Stimulated activated memory B cell treated with anti-CD40 and anti-IgM and Interleukin-4, amounts not matched to agents 10 μg/mL and 1 μg/mL and 100 μg/mL, for 72 hours (primary cell): ENCODE results near the gene CLIP1.

Source experiments
- ATAC-seq: fragments of 150-1000 bp; cut with Tn5 transposase; 2 replicates; pipeline ENCODE4 v1.10.0; 2021
- H3K27ac Mint-ChIP-seq: one replicate; pipeline ENCODE4 v1.8.0; 2022; ENCODE audit warnings: mild to moderate bottlenecking, mixed read lengths
- H3K27me3 Mint-ChIP-seq: one replicate; pipeline ENCODE4 v1.8.0; 2022; ENCODE audit warnings: mixed read lengths
- H3K36me3 Mint-ChIP-seq: one replicate; pipeline ENCODE4 v1.8.0; 2022; ENCODE audit warnings: mixed read lengths
- H3K4me1 Mint-ChIP-seq: one replicate; pipeline ENCODE4 v1.8.0; 2022; ENCODE audit warnings: mixed read lengths
- H3K4me3 Mint-ChIP-seq: one replicate; pipeline ENCODE4 v1.8.0; 2022; ENCODE audit warnings: mild to moderate bottlenecking, moderate library complexity, mixed read lengths
- H3K9me3 Mint-ChIP-seq: one replicate; pipeline ENCODE4 v1.8.0; 2022; ENCODE audit warnings: mixed read lengths

CLIP1 gene

DNA sequence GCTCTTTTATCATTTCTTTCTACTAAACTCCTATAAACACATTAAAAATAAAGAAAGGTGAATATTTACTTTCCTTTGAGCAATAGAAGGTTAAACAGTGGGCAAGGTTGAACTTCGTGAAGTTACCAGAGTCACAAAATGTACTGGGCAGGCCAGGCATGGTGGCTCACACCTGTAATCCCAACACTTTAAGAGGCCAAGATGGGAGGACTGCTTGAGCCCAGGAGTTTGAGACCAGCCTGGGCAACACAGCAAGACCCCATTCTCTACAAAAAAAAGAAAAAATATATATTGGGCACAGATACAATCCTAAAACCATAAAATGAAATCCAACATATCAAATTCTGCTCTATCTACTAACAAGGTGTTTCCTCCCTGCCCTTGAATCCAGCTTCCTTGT, 95.5 kb downstream of the CLIP1 start:
- peaks cover 43% of the 10 kb centered on the region for H3K36me3 Mint-ChIP-seq
- H3K4me1 Mint-ChIP-seq, result no peaks in the 10 kb centered on the region
- no peaks in the 10 kb centered on the region for H3K27me3 Mint-ChIP-seq
- no peak overlapping the region for H3K27ac Mint-ChIP-seq
- no peaks in the 10 kb centered on the region for H3K9me3 Mint-ChIP-seq
- ATAC-seq, result no peak
- H3K4me3 Mint-ChIP-seq, result no peak overlapping the region

DNA sequence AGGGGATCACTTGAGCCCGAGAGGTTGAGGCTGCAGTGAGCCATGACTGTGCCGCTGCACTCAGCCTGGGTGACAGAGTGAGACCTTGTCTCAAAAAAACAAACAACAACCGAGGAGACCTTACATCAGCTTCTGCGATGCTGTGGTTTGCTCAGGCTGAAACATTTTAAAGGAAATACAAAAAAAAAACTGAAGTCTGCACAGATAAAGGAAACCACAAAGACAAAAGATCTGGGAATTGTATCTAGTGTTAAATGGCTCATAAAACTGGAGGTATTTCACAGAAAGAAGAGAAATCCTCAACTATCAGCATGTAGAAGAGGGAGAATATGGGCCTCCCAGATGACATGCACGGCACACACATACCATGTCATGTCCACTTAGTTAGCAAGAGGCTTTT, 95.9 kb downstream of the CLIP1 start:
- H3K4me1 Mint-ChIP-seq, result no peaks in the 10 kb centered on the region
- peaks cover 44% of the 10 kb centered on the region for H3K36me3 Mint-ChIP-seq
- ATAC-seq, result no peak
- H3K4me3 Mint-ChIP-seq, result no peak overlapping the region
- H3K27ac Mint-ChIP-seq, result no peak overlapping the region
- no peaks in the 10 kb centered on the region for H3K27me3 Mint-ChIP-seq
- H3K9me3 Mint-ChIP-seq, result no peaks in the 10 kb centered on the region

DNA sequence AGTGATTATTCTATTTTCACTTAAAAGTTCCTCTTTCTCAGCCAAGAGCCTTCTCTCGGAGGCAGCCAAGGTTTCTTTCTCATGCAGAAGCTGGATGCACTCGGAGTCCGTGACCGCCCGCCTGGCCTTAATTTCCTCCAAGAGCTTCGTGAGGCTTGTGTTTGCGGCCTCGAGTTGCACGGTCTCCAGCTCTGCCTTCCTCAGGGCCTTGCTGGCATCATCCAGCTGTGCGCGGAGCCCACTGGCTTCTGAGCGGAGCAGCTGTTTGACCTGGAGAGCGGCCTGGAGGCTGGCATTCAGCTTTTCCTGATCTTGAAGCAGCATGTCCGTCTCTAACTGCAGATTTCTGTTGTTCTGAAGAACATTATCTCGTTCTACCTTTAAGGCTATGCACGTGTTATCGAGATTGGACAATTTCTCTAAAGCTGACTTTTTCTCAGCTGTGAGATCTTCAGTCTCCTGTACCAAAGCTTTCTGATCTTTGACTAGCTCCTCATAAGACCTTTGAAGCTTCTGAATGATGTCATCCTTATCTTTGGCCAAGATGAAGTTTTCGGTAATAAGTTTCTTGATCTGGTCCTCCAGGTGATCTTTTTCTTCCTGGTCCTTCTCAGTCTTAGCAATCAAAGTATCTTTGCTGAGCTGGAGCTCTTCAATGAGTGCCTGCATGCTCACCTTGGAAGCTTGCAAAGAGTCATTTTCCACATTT, 99.0 kb downstream of the CLIP1 start:
- ATAC-seq, result no peak
- Mint-ChIP-seq H3K4me3 (no peak overlapping the region), H3K9me3 (no peaks in the 10 kb centered on the region), H3K4me1 (no peaks in the 10 kb centered on the region), H3K36me3 (peaks cover 46% of the 10 kb centered on the region), H3K27ac (no peak overlapping the region), H3K27me3 (no peaks in the 10 kb centered on the region)

- no peak for ATAC-seq
- Mint-ChIP-seq H3K9me3 (no peaks in the 10 kb centered on the region), H3K27me3 (no peaks in the 10 kb centered on the region), H3K4me3 (no peak overlapping the region), H3K27ac (no peak overlapping the region), H3K36me3 (peaks cover 47% of the 10 kb centered on the region), H3K4me1 (no peaks in the 10 kb centered on the region)
These were observed 100.0 kb downstream of the CLIP1 start for GRCh38 chr12:122322501-122322900.

DNA sequence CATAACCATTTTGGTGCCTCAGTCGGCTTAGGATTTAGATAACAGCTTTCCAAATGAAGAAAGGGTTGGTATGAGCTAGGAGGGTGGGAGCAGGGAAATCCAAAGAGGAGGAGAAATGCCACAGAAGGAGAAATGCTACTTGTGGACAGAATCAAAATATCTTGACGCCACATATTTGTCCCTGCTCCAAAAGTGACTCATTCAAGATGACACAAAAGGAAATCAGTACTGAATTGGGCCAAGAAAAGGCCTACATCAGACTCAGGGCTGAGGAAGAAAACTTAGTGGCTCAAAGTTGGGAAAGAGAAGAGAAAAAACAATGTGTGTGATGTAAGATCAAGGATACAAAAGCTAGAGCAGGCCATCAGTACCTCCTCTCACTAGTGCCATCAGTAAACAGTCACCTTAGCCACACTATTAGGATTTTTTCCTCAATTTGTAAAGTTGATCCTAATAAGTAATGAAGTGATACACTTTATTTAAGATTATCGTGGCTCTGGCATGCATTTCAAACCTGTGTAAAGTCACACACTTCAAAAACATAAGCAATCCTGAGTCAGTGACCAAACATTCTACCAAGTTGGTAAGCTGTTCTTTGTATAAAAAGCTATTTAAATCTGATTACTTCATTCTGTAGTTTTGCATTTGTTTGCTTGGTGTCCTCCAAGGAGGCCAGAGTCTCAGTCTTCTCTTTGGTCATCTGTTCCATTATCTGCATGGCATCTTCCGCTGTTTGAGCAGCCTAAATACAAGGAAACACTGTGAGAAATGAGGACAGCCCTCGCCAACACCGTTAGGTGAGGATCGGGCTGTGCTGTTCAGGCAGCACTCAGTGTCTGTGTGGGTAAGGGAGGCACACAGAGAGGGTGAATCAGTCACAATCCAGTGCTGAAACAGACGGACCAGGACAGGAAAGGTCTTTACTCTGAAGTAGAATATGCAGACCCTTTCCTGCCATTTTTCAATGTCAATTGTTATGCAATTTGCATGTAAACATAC, 103.6 kb downstream of the CLIP1 start:
- Mint-ChIP-seq H3K9me3 (no peaks in the 10 kb centered on the region), H3K4me1 (no peaks in the 10 kb centered on the region), H3K27me3 (no peaks in the 10 kb centered on the region), H3K27ac (no peak overlapping the region), H3K4me3 (no peak overlapping the region), H3K36me3 (peaks cover 61% of the 10 kb centered on the region)
- no peak for ATAC-seq

GRCh38 chr12:122312926-122313325, 109.5 kb downstream of the CLIP1 start:
- H3K9me3 Mint-ChIP-seq, result no peaks in the 10 kb centered on the region
- H3K36me3 Mint-ChIP-seq, result peaks cover 42% of the 10 kb centered on the region
- no peak for ATAC-seq
- no peak overlapping the region for H3K4me3 Mint-ChIP-seq
- H3K27me3 Mint-ChIP-seq, result no peaks in the 10 kb centered on the region
- no peak overlapping the region for H3K27ac Mint-ChIP-seq
- no peaks in the 10 kb centered on the region for H3K4me1 Mint-ChIP-seq

DNA sequence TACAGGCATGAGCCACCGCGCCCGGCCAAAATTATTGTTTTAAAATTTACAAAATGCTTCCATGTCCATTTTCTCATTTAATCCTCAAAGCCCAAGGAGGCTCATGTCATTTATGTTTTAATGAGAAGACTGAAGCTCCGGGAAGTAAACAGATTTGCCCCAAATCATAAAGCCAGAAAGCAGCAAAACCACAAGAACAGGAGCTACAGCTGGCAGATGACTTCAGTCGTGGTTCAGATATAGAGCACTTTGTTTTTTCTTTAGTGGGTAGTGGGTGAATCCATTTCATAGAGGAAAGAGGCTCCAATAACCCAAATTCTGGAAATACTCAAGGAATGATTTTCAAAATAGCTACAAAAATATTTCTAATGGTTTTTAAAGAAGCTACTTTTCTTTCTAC, 110.8 kb downstream of the CLIP1 start:
- Mint-ChIP-seq H3K27me3 (no peaks in the 10 kb centered on the region), H3K4me3 (no peak overlapping the region), H3K9me3 (no peaks in the 10 kb centered on the region), H3K27ac (no peak overlapping the region), H3K36me3 (peaks cover 33% of the 10 kb centered on the region), H3K4me1 (no peaks in the 10 kb centered on the region)
- ATAC-seq, result no peak

- Mint-ChIP-seq H3K36me3 (peaks cover 33% of the 10 kb centered on the region), H3K4me3 (no peak overlapping the region), H3K4me1 (no peaks in the 10 kb centered on the region), H3K27ac (no peak overlapping the region), H3K9me3 (no peaks in the 10 kb centered on the region), H3K27me3 (no peaks in the 10 kb centered on the region)
- ATAC-seq, result no peak
These were observed 111.7 kb downstream of the CLIP1 start for GRCh38 chr12:122310626-122311333.

DNA sequence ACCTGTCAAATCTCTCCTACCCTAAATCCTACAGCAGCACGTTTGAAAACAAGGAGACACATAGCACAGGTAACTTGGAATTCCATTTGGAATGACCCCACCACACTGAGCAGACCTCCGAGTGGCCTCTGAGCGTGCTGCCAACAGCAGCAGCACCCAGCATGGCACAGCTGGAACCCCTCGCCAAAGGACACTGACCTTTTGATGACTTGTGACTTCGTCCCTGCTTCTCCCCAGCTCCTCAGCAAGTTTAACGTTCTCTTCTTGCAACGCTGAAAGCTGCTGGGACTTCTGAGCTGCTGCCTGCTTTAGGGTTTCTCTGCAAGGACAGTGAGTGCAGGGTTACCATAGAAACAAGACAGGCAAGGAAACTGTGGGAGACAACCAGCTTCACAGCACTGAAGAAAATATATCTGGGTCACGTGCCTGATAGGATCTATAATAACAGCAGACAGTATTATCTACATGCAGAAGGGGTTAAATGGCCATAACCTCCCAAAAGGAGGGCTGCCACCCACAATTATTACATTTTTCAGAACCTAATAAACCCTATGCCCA, 112.8 kb downstream of the CLIP1 start:
- ATAC-seq, result no peak
- Mint-ChIP-seq H3K27ac (no peak overlapping the region), H3K4me1 (no peaks in the 10 kb centered on the region), H3K9me3 (no peaks in the 10 kb centered on the region), H3K4me3 (no peak overlapping the region), H3K27me3 (no peaks in the 10 kb centered on the region), H3K36me3 (peaks cover 27% of the 10 kb centered on the region)

- no peak overlapping the region for H3K4me3 Mint-ChIP-seq
- H3K36me3 Mint-ChIP-seq, result peaks cover 25% of the 10 kb centered on the region
- H3K9me3 Mint-ChIP-seq, result no peaks in the 10 kb centered on the region
- ATAC-seq, result no peak
- no peaks in the 10 kb centered on the region for H3K27me3 Mint-ChIP-seq
- no peaks in the 10 kb centered on the region for H3K4me1 Mint-ChIP-seq
- no peak overlapping the region for H3K27ac Mint-ChIP-seq
These were observed 113.7 kb downstream of the CLIP1 start for GRCh38 chr12:122308811-122309210.

GRCh38 chr12:122306407-122306806, 116.1 kb downstream of the CLIP1 start:
- H3K9me3 Mint-ChIP-seq, result no peaks in the 10 kb centered on the region
- no peaks in the 10 kb centered on the region for H3K27me3 Mint-ChIP-seq
- ATAC-seq, result no peak
- no peak overlapping the region for H3K27ac Mint-ChIP-seq
- peaks cover 41% of the 10 kb centered on the region for H3K36me3 Mint-ChIP-seq
- no peak overlapping the region for H3K4me3 Mint-ChIP-seq
- H3K4me1 Mint-ChIP-seq, result no peaks in the 10 kb centered on the region

GRCh38 chr12:122304924-122305323, 117.5 kb downstream of the CLIP1 start:
- Mint-ChIP-seq H3K4me3 (no peak overlapping the region), H3K9me3 (no peaks in the 10 kb centered on the region), H3K27me3 (no peaks in the 10 kb centered on the region), H3K27ac (no peak overlapping the region), H3K36me3 (peaks cover 48% of the 10 kb centered on the region), H3K4me1 (no peaks in the 10 kb centered on the region)
- ATAC-seq, result no peak

DNA sequence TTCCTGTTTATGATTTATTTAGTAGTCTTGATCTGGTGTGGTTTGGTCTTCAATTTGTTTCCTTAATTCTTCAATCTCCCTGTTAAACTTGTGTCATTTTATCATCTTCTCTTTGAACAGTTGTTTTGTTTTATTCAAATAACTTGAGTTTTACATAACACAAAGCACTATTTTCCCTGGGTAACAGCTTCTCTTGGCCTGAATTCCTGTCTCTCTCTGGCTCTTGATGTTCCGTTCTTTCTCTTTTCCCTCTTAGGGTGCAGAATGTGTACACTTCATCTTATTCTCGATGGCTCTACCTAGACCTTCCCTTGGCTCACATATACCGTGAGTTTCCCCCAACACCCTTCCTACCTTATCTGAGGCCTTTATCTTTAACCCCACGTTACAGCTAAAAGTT, 119.4 kb downstream of the CLIP1 start:
- Mint-ChIP-seq H3K27me3 (no peaks in the 10 kb centered on the region), H3K9me3 (no peaks in the 10 kb centered on the region), H3K36me3 (peaks cover 50% of the 10 kb centered on the region), H3K4me3 (no peak overlapping the region), H3K4me1 (no peaks in the 10 kb centered on the region), H3K27ac (no peak overlapping the region)
- ATAC-seq, result no peak

DNA sequence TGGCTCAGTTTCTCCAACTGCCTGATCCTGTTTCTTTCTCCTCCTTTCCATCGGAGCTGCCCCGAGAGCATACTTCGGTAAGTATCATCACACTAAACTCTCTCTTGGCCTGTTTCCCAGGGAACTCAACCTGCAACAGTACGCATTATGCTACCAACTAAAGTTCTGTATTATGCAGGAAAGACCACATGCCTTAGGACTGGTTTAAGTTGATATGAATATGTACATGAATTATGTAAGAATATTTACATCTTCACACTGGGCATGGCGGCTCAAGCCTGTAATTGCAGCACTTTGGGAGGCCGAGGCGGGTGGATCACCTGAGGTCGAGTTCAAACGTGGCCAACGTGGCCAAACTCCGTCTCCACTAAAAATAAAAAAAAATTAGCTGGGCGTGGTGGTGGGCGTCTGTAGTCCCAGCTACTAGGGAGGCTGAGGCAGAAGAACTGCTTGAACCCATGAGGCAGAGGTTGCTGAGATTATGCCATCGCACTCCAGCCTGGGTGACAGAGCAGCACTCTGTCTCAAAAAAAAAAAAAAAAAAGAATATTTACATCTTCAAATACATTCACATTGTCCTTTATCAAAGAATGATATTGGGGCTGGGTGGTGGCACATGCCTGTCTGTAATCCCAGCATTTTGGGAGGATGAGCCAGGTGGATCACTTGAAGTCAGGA, 124.3 kb downstream of the CLIP1 start:
- no peaks in the 10 kb centered on the region for H3K27me3 Mint-ChIP-seq
- H3K4me1 Mint-ChIP-seq, result no peaks in the 10 kb centered on the region
- no peaks in the 10 kb centered on the region for H3K9me3 Mint-ChIP-seq
- peaks cover 60% of the 10 kb centered on the region for H3K36me3 Mint-ChIP-seq
- no peak overlapping the region for H3K27ac Mint-ChIP-seq
- no peak for ATAC-seq
- no peak overlapping the region for H3K4me3 Mint-ChIP-seq

- no peak overlapping the region for H3K4me3 Mint-ChIP-seq
- H3K4me1 Mint-ChIP-seq, result no peaks in the 10 kb centered on the region
- ATAC-seq, result no peak
- no peak overlapping the region for H3K27ac Mint-ChIP-seq
- H3K27me3 Mint-ChIP-seq, result no peaks in the 10 kb centered on the region
- H3K36me3 Mint-ChIP-seq, result peaks cover 61% of the 10 kb centered on the region
- no peaks in the 10 kb centered on the region for H3K9me3 Mint-ChIP-seq
These were observed 125.0 kb downstream of the CLIP1 start for GRCh38 chr12:122297494-122297893.
